ENCODE data around the gene TMOD4.

DNA sequence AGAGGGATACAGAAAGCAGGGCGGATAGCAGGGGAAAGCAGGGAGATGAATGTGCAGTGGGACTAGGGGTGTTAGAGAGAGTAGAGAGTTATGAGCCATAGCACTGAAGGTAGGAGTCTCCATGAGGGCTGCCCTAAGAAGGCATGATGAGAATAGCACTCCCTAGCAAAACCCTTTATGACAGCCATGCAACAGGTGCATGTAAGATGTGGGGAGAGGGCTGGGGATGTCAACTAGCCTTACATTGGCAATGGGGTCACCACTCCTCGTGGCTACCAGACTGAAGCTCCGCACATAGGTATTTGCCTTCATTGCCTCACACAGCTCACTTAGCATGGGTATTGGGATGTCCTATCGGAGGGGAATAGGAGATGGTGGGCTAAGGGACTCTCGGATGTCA, 4.6 kb downstream of the TMOD4 start:
- no peak for TF ChIP-seq FOXM1 (IDR thresholded peaks at IDR 0.05; ENCODE audit: borderline replicate concordance)
- TF ChIP-seq, protein P1, sequence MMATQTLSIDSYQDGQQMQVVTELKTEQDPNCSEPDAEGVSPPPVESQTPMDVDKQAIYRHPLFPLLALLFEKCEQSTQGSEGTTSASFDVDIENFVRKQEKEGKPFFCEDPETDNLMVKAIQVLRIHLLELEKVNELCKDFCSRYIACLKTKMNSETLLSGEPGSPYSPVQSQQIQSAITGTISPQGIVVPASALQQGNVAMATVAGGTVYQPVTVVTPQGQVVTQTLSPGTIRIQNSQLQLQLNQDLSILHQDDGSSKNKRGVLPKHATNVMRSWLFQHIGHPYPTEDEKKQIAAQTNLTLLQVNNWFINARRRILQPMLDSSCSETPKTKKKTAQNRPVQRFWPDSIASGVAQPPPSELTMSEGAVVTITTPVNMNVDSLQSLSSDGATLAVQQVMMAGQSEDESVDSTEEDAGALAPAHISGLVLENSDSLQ (IDR thresholded peaks at IDR 0.05) = no peak
- TF ChIP-seq FOXA1 (IDR thresholded peaks at IDR 0.05) = no peak
- no peak for TF ChIP-seq ELF4 (IDR thresholded peaks at IDR 0.05)
